CD4-positive, alpha-beta memory T cell (primary cell): ENCODE measurements around the gene MACROD2. TPM values are rescaled to one million over a fixed set of nuclear protein-coding genes. Genes with fewer than 3 reads are reported as not detected.

Experiments
- CTCF ChIA-PET: fragments of 350-600 bp; sonication (Branson Sonifier 250); formaldehyde crosslinking; loops from one replicate; lab custom pipeline; 2021; ENCODE audit warnings: inconsistent platforms; ENCODE audit not compliant: partially characterized antibody; lab: Charles Lee
- POLR2A ChIA-PET: fragments of 350-600 bp; sonication (Branson Sonifier 250); formaldehyde crosslinking; loops from one replicate; lab custom pipeline; 2021; ENCODE audit not compliant: partially characterized antibody; lab: Charles Lee
- DNase-seq, 5 donors: peaks; one replicate each; pipeline versions ENCODE4 v3.0.0 to v3.0.0-alpha.2; 2020 to 2022; ENCODE audit warnings: mixed read lengths in 1 of 5
- H3K27ac ChIP-seq: one replicate; pipeline ENCODE4 v1.7.0; 2013; ENCODE audit warnings: low read depth, low read length
- H3K27me3 ChIP-seq: 2 replicates; pipeline ENCODE4 v1.7.0; 2013; ENCODE audit warnings: mild to moderate bottlenecking, low read length, moderate library complexity; ENCODE audit not compliant: insufficient read depth
- H3K36me3 ChIP-seq: 2 replicates; pipeline ENCODE4 v1.7.0; 2013; ENCODE audit warnings: mild to moderate bottlenecking, low read length, moderate library complexity; ENCODE audit not compliant: insufficient read depth
- H3K4me1 ChIP-seq: 2 replicates; pipeline ENCODE4 v1.7.0; 2013; ENCODE audit warnings: mild to moderate bottlenecking, low read length, moderate library complexity; ENCODE audit not compliant: insufficient read depth
- H3K4me3 ChIP-seq, 2 donors: one replicate each; pipeline ENCODE4 v1.7.0; 2013; ENCODE audit warnings: low read length in 2 of 2, mild to moderate bottlenecking in 1 of 2
- H3K9me3 ChIP-seq, 2 donors: one replicate each; pipeline ENCODE4 v1.7.0; 2013; ENCODE audit warnings: low read length in 2 of 2, control low read depth in 1 of 2; ENCODE audit not compliant: control insufficient read depth in 1 of 2
- H3K27ac Mint-ChIP-seq, 7 donors: one replicate each; pipeline ENCODE4 v1.8.0; 2020 to 2021; ENCODE audit warnings: mixed read lengths in 7 of 7, mild to moderate bottlenecking in 6 of 7, inconsistent platforms in 3 of 7, moderate library complexity in 3 of 7
- H3K27me3 Mint-ChIP-seq, 2 donors: one replicate each; pipeline ENCODE4 v1.8.0; 2020 to 2021; ENCODE audit warnings: mixed read lengths in 2 of 2
- H3K36me3 Mint-ChIP-seq, 2 donors: one replicate each; pipeline ENCODE4 v1.8.0; 2020 to 2021; ENCODE audit warnings: mixed read lengths in 2 of 2, inconsistent platforms in 1 of 2, mild to moderate bottlenecking in 1 of 2
- H3K4me1 Mint-ChIP-seq, 4 donors: one replicate each; pipeline ENCODE4 v1.8.0; 2020 to 2021; ENCODE audit warnings: mixed read lengths in 4 of 4, mild to moderate bottlenecking in 1 of 4
- H3K4me3 Mint-ChIP-seq, 8 donors: one replicate each; pipeline ENCODE4 v1.8.0; 2020 to 2021; ENCODE audit warnings: mixed read lengths in 8 of 8, mild to moderate bottlenecking in 7 of 8, moderate library complexity in 6 of 8, inconsistent platforms in 3 of 8
- H3K9me3 Mint-ChIP-seq, 8 donors: one replicate each; pipeline ENCODE4 v1.8.0; 2020 to 2021; ENCODE audit warnings: mixed read lengths in 8 of 8, mild to moderate bottlenecking in 5 of 8, inconsistent platforms in 3 of 8, moderate library complexity in 1 of 8
- intact Hi-C: fragments of 100-400 bp; cut with micrococcal nuclease; formaldehyde crosslinking; loops from one replicate; pipeline ENCODE4 v1.15.1; 2023
- polyA plus RNA-seq, 2 donors: library from polyadenylated mRNA; unstranded; fragments of 300-500 nt; fragmentation: Illumina TruSeq; gene quantifications; one replicate each; pipeline ENCODE4 v1.2.3, GENCODE V29; 2021
- total RNA-seq, 2 experiments: library from RNA; stranded (reverse); gene quantifications; one replicate each; pipeline ENCODE4 v1.2.3, GENCODE V29; 2021

The MACROD2 gene
- total and polyA plus RNA-seq, 4 experiments from 2014 or later = not detected

DNA sequence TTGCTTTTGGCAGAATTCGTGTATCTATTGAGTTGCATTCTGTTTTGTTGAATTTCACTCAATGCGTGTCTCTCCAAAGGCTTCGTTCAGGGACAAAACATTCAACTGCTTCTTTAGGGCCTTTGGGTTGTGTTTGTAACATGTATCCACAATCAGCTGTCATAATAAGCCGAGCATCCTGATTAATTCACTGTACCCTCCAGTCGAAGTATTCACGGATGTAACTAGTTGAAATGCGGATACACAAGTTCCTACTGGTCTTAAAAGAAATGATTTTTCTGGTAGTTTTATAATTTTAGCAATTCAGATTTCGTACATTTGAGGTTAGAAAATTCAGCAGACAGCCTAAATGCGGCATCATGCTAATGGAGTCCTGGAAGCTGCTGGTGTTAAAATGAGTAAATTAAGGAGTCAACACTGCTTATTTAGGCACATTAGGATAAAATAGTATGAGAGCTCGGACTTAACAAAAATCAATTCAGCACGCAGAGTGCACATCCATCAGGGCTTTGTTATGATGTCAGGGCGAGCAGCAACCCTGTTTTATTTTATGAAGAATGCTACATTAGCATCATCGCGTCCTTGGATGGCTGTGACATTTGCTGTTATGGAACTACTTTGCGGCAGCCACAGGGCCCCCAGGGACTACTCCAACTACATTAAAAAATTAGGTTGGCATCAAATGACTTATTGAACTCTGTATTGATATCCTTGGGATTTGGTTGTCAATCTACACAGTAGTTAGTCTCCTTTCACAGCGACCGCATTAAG is 831.4 kb downstream of the MACROD2 start:
- ChIA-PET CTCF (no interaction called here), POLR2A (no interaction called here)
- Mint-ChIP-seq H3K27me3 (no peaks in the 10 kb centered on the region), H3K9me3 (peaks cover 0 to 11% (median 5%) of the 10 kb centered on the region in 8 donors), H3K4me3 (no peak overlapping the region), H3K27ac (no peak overlapping the region), H3K4me1 (no peaks in the 10 kb centered on the region), H3K36me3 (no peaks in the 10 kb centered on the region)
- Histone ChIP-seq H3K9me3 (peaks cover 0 to 4% of the 10 kb centered on the region in 2 donors), H3K27ac (no peak overlapping the region), H3K27me3 (no peaks in the 10 kb centered on the region), H3K4me3 (no peak overlapping the region), H3K36me3 (no peaks in the 10 kb centered on the region), H3K4me1 (no peaks in the 10 kb centered on the region)
- intact Hi-C loops = no loop called here
- DNase-seq = no peak

- Mint-ChIP-seq H3K27me3 (no peaks in the 10 kb centered on the region), H3K36me3 (no peaks in the 10 kb centered on the region), H3K4me1 (no peaks in the 10 kb centered on the region), H3K27ac (no peak overlapping the region), H3K9me3 (peaks cover 0 to 14% (median 5%) of the 10 kb centered on the region in 8 donors), H3K4me3 (no peak overlapping the region)
- ChIA-PET CTCF (no interaction called here), POLR2A (no interaction called here)
- H3K4me3 ChIP-seq = no peak overlapping the region
- no peak for DNase-seq
- peaks cover 0 to 4% of the 10 kb centered on the region in 2 donors for H3K9me3 ChIP-seq
- no peaks in the 10 kb centered on the region for H3K27me3 ChIP-seq
- H3K36me3 ChIP-seq = no peaks in the 10 kb centered on the region
- H3K27ac ChIP-seq = no peak overlapping the region
- intact Hi-C loops = no loop called here
- no peaks in the 10 kb centered on the region for H3K4me1 ChIP-seq
These were observed 833.1 kb downstream of the MACROD2 start for GRCh38 chr20:14828459-14828858.

GRCh38 chr20:14829906-14830305 is 834.6 kb downstream of the MACROD2 start:
- ChIA-PET POLR2A (no interaction called here), CTCF (no interaction called here)
- no peaks in the 10 kb centered on the region for H3K36me3 Mint-ChIP-seq
- no peaks in the 10 kb centered on the region for H3K27me3 Mint-ChIP-seq
- H3K4me1 Mint-ChIP-seq = no peaks in the 10 kb centered on the region
- no peak for DNase-seq
- Histone ChIP-seq H3K9me3 (peaks cover 0 to 4% of the 10 kb centered on the region in 2 donors), H3K27me3 (no peaks in the 10 kb centered on the region), H3K36me3 (no peaks in the 10 kb centered on the region), H3K4me3 (no peak overlapping the region), H3K27ac (no peak overlapping the region), H3K4me1 (no peaks in the 10 kb centered on the region)
- peaks cover 0 to 13% (median 4%) of the 10 kb centered on the region in 8 donors for H3K9me3 Mint-ChIP-seq
- no peak overlapping the region for H3K27ac Mint-ChIP-seq
- intact Hi-C loops = no loop called here
- no peak overlapping the region for H3K4me3 Mint-ChIP-seq

DNA sequence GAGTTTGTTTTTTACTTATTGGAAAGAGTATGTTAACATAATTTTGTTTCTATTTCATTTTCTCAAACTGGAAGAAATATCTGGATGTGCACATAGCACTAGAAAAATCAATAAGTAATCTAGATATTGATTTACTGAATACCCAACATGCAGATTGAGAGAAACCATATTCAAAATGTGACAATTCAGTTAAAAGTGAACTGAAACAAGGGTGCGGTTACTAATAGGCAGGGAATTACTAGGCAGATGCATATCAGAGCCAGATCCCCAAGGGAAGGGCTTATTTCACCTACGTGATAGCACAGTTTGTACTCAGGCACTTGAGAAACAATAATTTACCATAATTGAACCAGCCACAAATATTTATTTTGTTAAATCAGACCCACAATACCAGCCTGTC is 835.1 kb downstream of the MACROD2 start:
- intact Hi-C loops = no loop called here
- no peak overlapping the region for H3K4me3 ChIP-seq
- ChIA-PET POLR2A (no interaction called here), CTCF (no interaction called here)
- no peak overlapping the region for H3K27ac ChIP-seq
- Mint-ChIP-seq H3K36me3 (no peaks in the 10 kb centered on the region), H3K27me3 (no peaks in the 10 kb centered on the region), H3K9me3 (peaks cover 0 to 11% (median 4%) of the 10 kb centered on the region in 8 donors), H3K4me3 (no peak overlapping the region), H3K27ac (no peak overlapping the region), H3K4me1 (no peaks in the 10 kb centered on the region)
- H3K9me3 ChIP-seq = peaks cover 0 to 4% of the 10 kb centered on the region in 2 donors
- no peaks in the 10 kb centered on the region for H3K4me1 ChIP-seq
- H3K27me3 ChIP-seq = no peaks in the 10 kb centered on the region
- H3K36me3 ChIP-seq = no peaks in the 10 kb centered on the region
- DNase-seq = no peak

DNA sequence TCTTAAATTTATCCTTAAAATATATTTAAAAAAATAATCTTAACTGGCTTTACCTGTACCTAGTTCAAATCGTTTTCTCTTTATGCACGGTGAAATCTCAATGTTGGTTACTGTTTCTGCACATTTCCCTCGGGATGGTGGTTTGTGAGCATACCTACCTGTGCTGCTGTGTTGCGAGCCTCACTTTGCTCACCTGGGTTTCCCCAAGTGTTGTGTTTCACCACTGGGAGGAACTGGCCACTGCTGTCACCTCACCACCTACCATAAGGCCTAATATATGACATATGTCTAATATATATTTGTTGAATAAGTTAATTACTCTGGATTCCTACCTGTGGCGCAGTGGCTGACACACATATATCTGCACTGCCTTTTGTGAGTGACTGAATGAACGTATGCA is 835.6 kb downstream of the MACROD2 start:
- Mint-ChIP-seq H3K36me3 (no peaks in the 10 kb centered on the region), H3K27me3 (no peaks in the 10 kb centered on the region), H3K27ac (no peak overlapping the region), H3K4me1 (no peaks in the 10 kb centered on the region), H3K9me3 (peaks cover 0 to 11% (median 4%) of the 10 kb centered on the region in 8 donors), H3K4me3 (no peak overlapping the region)
- intact Hi-C loops = no loop called here
- H3K4me1 ChIP-seq = no peaks in the 10 kb centered on the region
- no peak for DNase-seq
- H3K4me3 ChIP-seq = no peak overlapping the region
- H3K36me3 ChIP-seq = no peaks in the 10 kb centered on the region
- H3K9me3 ChIP-seq = peaks cover 0 to 4% of the 10 kb centered on the region in 2 donors
- POLR2A ChIA-PET = no interaction called here
- no peaks in the 10 kb centered on the region for H3K27me3 ChIP-seq
- H3K27ac ChIP-seq = no peak overlapping the region
- CTCF ChIA-PET = no interaction called here

DNA sequence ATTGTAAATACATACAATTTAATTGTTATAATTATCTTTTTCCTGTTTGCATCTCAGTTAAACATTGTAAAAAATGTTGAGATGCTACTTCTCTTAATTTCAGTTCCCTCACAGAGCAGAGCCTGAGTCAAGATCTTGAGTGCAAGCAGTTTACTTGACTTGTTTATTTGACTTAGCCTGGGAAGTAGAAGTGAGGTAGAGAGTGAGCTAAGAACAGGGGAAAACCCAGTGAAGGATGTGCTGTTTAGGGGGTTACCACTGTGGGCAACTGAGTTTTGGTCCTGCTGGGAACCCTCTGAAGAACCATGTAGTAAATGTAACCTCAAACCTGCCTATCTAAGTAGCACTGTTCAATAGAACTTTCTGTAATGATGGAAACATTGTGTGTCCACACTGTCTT is 837.3 kb downstream of the MACROD2 start:
- Mint-ChIP-seq H3K27ac (no peak overlapping the region), H3K27me3 (no peaks in the 10 kb centered on the region), H3K36me3 (no peaks in the 10 kb centered on the region), H3K4me3 (no peak overlapping the region), H3K4me1 (no peaks in the 10 kb centered on the region), H3K9me3 (peaks cover 0 to 11% (median 3%) of the 10 kb centered on the region in 8 donors)
- peaks cover 0 to 4% of the 10 kb centered on the region in 2 donors for H3K9me3 ChIP-seq
- intact Hi-C loops = no loop called here
- H3K4me1 ChIP-seq = no peaks in the 10 kb centered on the region
- no peak overlapping the region for H3K4me3 ChIP-seq
- H3K27me3 ChIP-seq = no peaks in the 10 kb centered on the region
- POLR2A ChIA-PET = no interaction called here
- no peaks in the 10 kb centered on the region for H3K36me3 ChIP-seq
- H3K27ac ChIP-seq = no peak overlapping the region
- CTCF ChIA-PET = no interaction called here
- no peak for DNase-seq

DNA sequence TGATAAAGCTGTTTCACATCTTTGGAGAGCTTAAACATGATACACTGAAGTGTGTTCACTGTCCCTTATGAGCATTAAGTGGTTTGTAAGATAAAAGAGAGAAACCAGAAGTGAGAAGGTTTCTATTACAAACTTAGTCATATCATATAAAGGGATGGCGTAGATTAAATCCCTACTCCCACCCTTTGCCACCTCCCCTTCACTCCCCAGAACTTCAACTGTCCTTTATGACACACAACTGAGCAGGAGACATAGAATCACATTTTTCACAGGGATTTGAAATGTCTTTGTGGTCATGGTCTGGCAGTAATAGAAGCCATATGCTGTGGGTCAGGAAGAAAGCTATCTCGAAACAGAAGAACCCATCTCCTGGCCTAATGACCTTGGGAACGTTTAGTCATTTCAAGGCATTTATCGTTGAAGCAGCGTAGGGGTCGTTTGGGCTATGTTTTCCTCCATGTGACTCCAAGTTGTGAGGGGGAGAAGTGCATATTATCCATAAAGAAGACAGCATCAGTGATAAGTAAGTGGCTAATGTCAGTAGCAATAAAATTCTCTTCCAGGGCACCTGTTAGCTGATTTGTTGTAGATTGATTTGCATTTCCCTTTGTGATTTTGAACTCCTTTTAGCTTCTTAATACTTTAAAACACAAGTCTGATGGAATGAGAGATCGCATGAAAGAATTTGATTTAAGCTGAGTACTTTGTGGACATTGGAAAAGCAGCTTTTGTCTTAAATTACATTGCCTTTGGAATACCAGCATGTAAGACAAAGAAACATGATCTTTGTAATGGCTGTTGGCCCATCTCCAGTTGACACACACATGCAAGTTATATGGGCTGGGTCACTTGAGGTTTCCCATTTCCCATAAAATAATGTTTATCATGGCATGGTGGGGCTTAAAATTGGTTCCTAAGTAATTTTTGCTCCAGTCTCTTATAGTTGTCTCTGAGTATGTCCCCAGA is 843.6 kb downstream of the MACROD2 start:
- Histone ChIP-seq H3K27me3 (no peaks in the 10 kb centered on the region), H3K36me3 (no peaks in the 10 kb centered on the region), H3K27ac (no peak overlapping the region), H3K9me3 (no peaks in the 10 kb centered on the region), H3K4me3 (no peak overlapping the region), H3K4me1 (no peaks in the 10 kb centered on the region)
- ChIA-PET CTCF (no interaction called here), POLR2A (no interaction called here)
- Mint-ChIP-seq H3K27ac (no peak overlapping the region), H3K4me3 (no peak overlapping the region), H3K4me1 (no peaks in the 10 kb centered on the region), H3K27me3 (no peaks in the 10 kb centered on the region), H3K9me3 (peaks cover 0 to 15% (median 8%) of the 10 kb centered on the region in 8 donors), H3K36me3 (no peaks in the 10 kb centered on the region)
- no peak for DNase-seq
- intact Hi-C loops = no loop called here
